GM23338 (cell line): ENCODE data around the gene SPX. TPM values are rescaled to one million over a fixed set of nuclear protein-coding genes. Genes with fewer than 3 reads are reported as not detected.

ENCODE experiments used
- ATAC-seq: fragments of 200-7000 bp; cut with Tn5 transposase; 3 replicates; pipeline ENCODE4 v1.9.1; 2020
- DNase-seq: peaks from one replicate; pipeline ENCODE4 v3.0.0-alpha.2; 2015; ENCODE audit warnings: low spot score
- H2AFZ ChIP-seq: fragments of 200-600 bp; sonication (generic); 2 replicates; pipeline ENCODE4 v1.8.0; 2016; ENCODE audit warnings: antibody characterized with exemption, mild to moderate bottlenecking, moderate library complexity
- H3F3A ChIP-seq: fragments of 200-600 bp; sonication (generic); replicated peaks from 2 replicates; pipeline ENCODE4 v1.8.0; 2017; ENCODE audit warnings: antibody characterized with exemption, mixed run types, low read depth
- H3K27ac ChIP-seq: fragments of 200-600 bp; sonication (generic); 2 replicates; pipeline ENCODE4 v1.6.1; 2016; ENCODE audit warnings: low read depth
- H3K27me3 ChIP-seq: fragments of 200-600 bp; sonication (generic); 2 replicates; pipeline ENCODE4 v1.8.0; 2016; ENCODE audit warnings: mild to moderate bottlenecking, mixed run types, moderate library complexity; ENCODE audit not compliant: insufficient read depth
- H3K36me3 ChIP-seq: fragments of 200-600 bp; sonication (generic); 2 replicates; pipeline ENCODE4 v1.8.0; 2016; ENCODE audit warnings: mild to moderate bottlenecking; ENCODE audit not compliant: insufficient read depth
- H3K4me1 ChIP-seq: fragments of 200-600 bp; sonication (generic); 2 replicates; pipeline ENCODE4 v1.8.0; 2016; ENCODE audit warnings: mild to moderate bottlenecking, moderate library complexity; ENCODE audit not compliant: insufficient read depth
- H3K4me2 ChIP-seq: fragments of 200-600 bp; sonication (generic); 2 replicates; pipeline ENCODE4 v1.7.1; 2017; ENCODE audit warnings: mixed run types
- H3K4me3 ChIP-seq: fragments of 200-600 bp; sonication (generic); 2 replicates; pipeline ENCODE4 v1.6.1; 2016; ENCODE audit warnings: mixed run types
- H3K79me2 ChIP-seq: fragments of 200-600 bp; sonication (generic); replicated peaks from 2 replicates; pipeline ENCODE4 v1.8.0; 2017; ENCODE audit warnings: mild to moderate bottlenecking; ENCODE audit not compliant: insufficient read depth
- H3K9me2 ChIP-seq: fragments of 200-600 bp; sonication (generic); 2 replicates; pipeline ENCODE4 v1.8.0; 2017; ENCODE audit not compliant: insufficient read depth
- H4K20me1 ChIP-seq: fragments of 200-600 bp; sonication (generic); replicated peaks from 2 replicates; pipeline ENCODE4 v1.8.0; 2017; ENCODE audit warnings: mild to moderate bottlenecking; ENCODE audit not compliant: insufficient read depth
- H3K27ac Mint-ChIP-seq: 2 replicates; pipeline ENCODE4 v1.8.0; 2020; ENCODE audit warnings: inconsistent platforms, mild to moderate bottlenecking, moderate library complexity, mixed read lengths
- H3K27me3 Mint-ChIP-seq: 3 replicates; pipeline ENCODE4 v1.8.0; 2022; ENCODE audit warnings: low read depth, mild to moderate bottlenecking, moderate library complexity, mixed read lengths, inconsistent platforms; ENCODE audit not compliant: insufficient read depth, poor library complexity
- H3K36me3 Mint-ChIP-seq: 3 replicates; pipeline ENCODE4 v1.8.0; 2021; ENCODE audit warnings: low read depth, mild to moderate bottlenecking, inconsistent platforms, moderate library complexity, mixed read lengths
- H3K4me1 Mint-ChIP-seq: 3 replicates; pipeline ENCODE4 v1.8.0; 2020; ENCODE audit warnings: mild to moderate bottlenecking, inconsistent platforms, mixed read lengths
- H3K4me3 Mint-ChIP-seq: 3 replicates; pipeline ENCODE4 v1.8.0; 2021; ENCODE audit warnings: moderate library complexity, mild to moderate bottlenecking, inconsistent platforms, mixed read lengths
- H3K9me3 Mint-ChIP-seq: 3 replicates; pipeline ENCODE4 v1.8.0; 2020; ENCODE audit warnings: moderate library complexity, mild to moderate bottlenecking, inconsistent platforms, mixed read lengths
- CREB1 ChIP-seq: fragments of 250-450 bp; sonication (Bioruptor Pico); IDR thresholded peaks from 2 replicates; pipeline ENCODE4 v1.5.0; 2020; ENCODE audit warnings: low read depth, mild to moderate bottlenecking, moderate library complexity
- CTCF ChIP-seq, 2 experiments: fragments of 200-600 bp in 1 of 2; sonication (generic) in 1 of 2; conservative IDR thresholded peaks; 2 replicates each; pipeline versions ENCODE4 v1.5.1 to v1.6.1; 2016 to 2017; ENCODE audit warnings: antibody characterized with exemption in 2 of 2, low read depth in 2 of 2, mild to moderate bottlenecking in 2 of 2, moderate library complexity in 1 of 2
- ETS1 ChIP-seq: IDR thresholded peaks from 2 replicates; pipeline ENCODE4 v1.6.1; 2016; ENCODE audit warnings: antibody characterized with exemption
- EZH2 ChIP-seq: fragments of 200-600 bp; sonication (generic); IDR thresholded peaks from one replicate; pipeline ENCODE4 v1.8.0; 2017; ENCODE audit warnings: antibody characterized with exemption, mild to moderate bottlenecking, low read depth; ENCODE audit not compliant: unreplicated experiment
- EZH2phosphoT487 ChIP-seq: fragments of 200-600 bp; sonication (generic); IDR thresholded peaks from one replicate; pipeline ENCODE4 v1.8.1; 2018; ENCODE audit warnings: antibody characterized with exemption; ENCODE audit not compliant: unreplicated experiment
- JUNB ChIP-seq: IDR thresholded peaks from one replicate; pipeline ENCODE4 v1.6.1; 2016; ENCODE audit warnings: antibody characterized with exemption; ENCODE audit not compliant: unreplicated experiment
- POLR2AphosphoS5 ChIP-seq: IDR thresholded peaks from 2 replicates; pipeline ENCODE4 v1.6.1; 2016; ENCODE audit warnings: antibody characterized with exemption, low read depth
- REST ChIP-seq: IDR thresholded peaks from one replicate; pipeline ENCODE4 v1.6.1; 2018; ENCODE audit warnings: antibody characterized with exemption; ENCODE audit not compliant: unreplicated experiment
- STAT1 ChIP-seq: IDR thresholded peaks from one replicate; pipeline ENCODE4 v1.6.1; 2016; ENCODE audit warnings: antibody characterized with exemption; ENCODE audit not compliant: unreplicated experiment
- ZNF114 ChIP-seq: fragments of 250-450 bp; sonication (Bioruptor Pico); IDR thresholded peaks from 2 replicates; pipeline ENCODE4 v1.5.0; 2020; ENCODE audit warnings: mild to moderate bottlenecking, moderate library complexity
- ZNF331 ChIP-seq: fragments of 250-450 bp; sonication (Bioruptor Pico); IDR thresholded peaks from 2 replicates; pipeline ENCODE4 v1.5.0; 2020; ENCODE audit warnings: low read depth, mild to moderate bottlenecking, moderate library complexity
- polyA plus RNA-seq: library from polyadenylated mRNA; unstranded; fragments of >200 nt; fragmentation: Nextera tagmentation; extraction: Ambion mirVana; gene quantifications from 2 replicates; pipeline ENCODE4 v1.2.1, GENCODE V29; 2016
- total RNA-seq: library from RNA; depleted of rRNA; stranded (reverse); fragments of >200 nt; shearing (Covaris generic); gene quantifications from 2 replicates; pipeline ENCODE4 v1.2.3, GENCODE V29; 2014

SPX gene
- total and polyA plus RNA-seq, 2 experiments from 2014 or later = 1.3 TPM

GRCh38 chr12:21571046-21571445 is 45.0 kb downstream of the SPX start (continued):
- no peak for TF ChIP-seq REST
- TF ChIP-seq ZNF331 (CRISPR knock-in tag) = no peak
- TF ChIP-seq CREB1 (CRISPR knock-in tag) = no peak
- TF ChIP-seq EZH2phosphoT487 = no peak
- TF ChIP-seq CTCF (conservative IDR thresholded peaks at IDR 0.05; ENCODE audit: low read depth in 2 of 2) = no peak
- no peak for TF ChIP-seq EZH2

GRCh38 chr12:21573733-21574358 is 47.8 kb downstream of the SPX start:
- Histone ChIP-seq H3K79me2 (no peaks in the 10 kb centered on the region), H3K4me2 (no peak overlapping the region), H3K36me3 (no peaks in the 10 kb centered on the region), H2AFZ (no peak overlapping the region), H3K27me3 (no peaks in the 10 kb centered on the region), H3K9me2 (no peaks in the 10 kb centered on the region), H3F3A (no peaks in the 10 kb centered on the region), H4K20me1 (no peaks in the 10 kb centered on the region), H3K4me3 (no peak overlapping the region), H3K4me1 (no peaks in the 10 kb centered on the region), H3K27ac (no peak overlapping the region)
- no peaks in the 10 kb centered on the region for H3K27me3 Mint-ChIP-seq
- H3K27ac Mint-ChIP-seq = no peak overlapping the region
- ATAC-seq = no peak
- no peaks in the 10 kb centered on the region for H3K36me3 Mint-ChIP-seq
- H3K4me1 Mint-ChIP-seq = peaks cover 3% of the 10 kb centered on the region; the same call in 1 of the 3 replicates
- no peaks in the 10 kb centered on the region for H3K9me3 Mint-ChIP-seq
- no peak overlapping the region for H3K4me3 Mint-ChIP-seq
- no peak for DNase-seq
- no peak for TF ChIP-seq ZNF331 (CRISPR knock-in tag)
- TF ChIP-seq CREB1 (CRISPR knock-in tag) = no peak
- TF ChIP-seq EZH2phosphoT487 = no peak
- TF ChIP-seq POLR2AphosphoS5 = no peak
- no peak for TF ChIP-seq ETS1
- TF ChIP-seq JUNB = no peak
- TF ChIP-seq ZNF114 = no peak
- TF ChIP-seq STAT1 = no peak
- TF ChIP-seq CTCF (conservative IDR thresholded peaks at IDR 0.05; ENCODE audit: low read depth in 2 of 2) = no peak
